NCI-H524 treated with DMSO at 0.1 percent for 48 hours (cell line): ENCODE results near the gene NBL1.

Experiments
- DNase-seq: peaks from one replicate; lab custom pipeline; 2025; lab: John Stamatoyannopoulos, UW

The NBL1 gene

DNA sequence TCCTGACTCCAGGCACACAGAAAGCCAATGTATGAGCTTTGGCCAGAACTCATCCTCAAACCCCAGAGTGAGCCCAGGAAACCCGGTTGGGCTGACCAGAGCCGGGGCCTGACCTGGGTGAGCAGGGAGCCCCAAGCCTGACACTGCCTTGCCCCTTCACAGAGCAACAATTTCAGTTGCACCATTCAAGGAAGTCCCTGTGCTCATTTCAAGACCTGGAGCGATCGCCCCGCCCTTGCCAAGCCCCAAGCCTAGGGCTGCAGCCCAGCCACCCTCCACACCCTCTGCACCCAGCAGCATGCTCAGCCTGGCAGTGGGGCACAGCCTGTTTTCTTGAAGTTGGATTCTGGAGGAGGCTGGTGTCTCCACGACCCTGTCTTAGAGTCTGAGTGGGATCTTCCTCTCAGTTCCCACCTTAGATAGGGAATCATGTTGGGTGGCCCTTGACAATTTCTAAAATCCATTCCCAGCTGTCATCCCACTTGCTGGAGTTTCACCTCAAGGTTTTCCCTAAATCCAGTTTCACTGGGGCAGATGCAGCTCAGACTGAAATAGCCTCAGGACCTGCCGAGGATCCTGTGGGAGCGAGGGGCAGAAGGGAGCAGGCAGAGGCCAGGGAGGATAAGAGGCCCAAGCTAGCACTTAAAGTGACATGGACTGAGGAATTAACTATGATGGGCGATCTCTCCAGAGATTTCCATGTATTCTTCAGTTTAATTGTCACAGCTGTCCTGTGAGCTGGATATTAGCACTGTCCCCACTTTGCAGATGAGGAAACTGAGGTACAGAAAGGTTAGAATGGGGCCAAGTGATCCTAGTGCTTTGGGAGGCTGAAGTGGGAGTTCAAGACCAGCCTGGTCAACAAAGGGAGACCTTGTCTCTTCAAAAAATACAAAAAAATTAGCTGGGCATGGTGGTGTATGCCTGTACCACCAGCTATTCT lies 2.5 kb downstream of the NBL1 start:
- no peak for DNase-seq

DNA sequence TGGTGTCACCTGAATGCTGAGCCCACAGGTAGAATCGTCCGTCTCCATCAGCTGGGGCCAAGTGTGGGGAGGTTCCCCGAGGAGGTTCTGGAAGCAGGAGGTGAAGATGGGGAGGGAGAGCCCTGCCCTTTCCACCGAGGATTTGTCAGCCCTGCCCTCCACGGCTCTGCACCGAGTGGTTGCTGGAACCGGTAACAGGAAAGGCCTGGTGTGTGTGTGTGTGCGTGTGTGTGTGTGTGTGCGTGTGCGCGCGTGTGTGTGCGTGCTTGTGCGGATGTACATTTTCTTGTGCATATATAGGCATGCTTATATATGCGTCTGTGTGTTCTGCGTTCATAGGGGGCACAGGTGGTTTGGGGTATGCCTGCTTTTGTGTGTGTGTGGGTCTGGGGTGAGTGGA lies 3.5 kb downstream of the NBL1 start:
- DNase-seq: no peak

DNA sequence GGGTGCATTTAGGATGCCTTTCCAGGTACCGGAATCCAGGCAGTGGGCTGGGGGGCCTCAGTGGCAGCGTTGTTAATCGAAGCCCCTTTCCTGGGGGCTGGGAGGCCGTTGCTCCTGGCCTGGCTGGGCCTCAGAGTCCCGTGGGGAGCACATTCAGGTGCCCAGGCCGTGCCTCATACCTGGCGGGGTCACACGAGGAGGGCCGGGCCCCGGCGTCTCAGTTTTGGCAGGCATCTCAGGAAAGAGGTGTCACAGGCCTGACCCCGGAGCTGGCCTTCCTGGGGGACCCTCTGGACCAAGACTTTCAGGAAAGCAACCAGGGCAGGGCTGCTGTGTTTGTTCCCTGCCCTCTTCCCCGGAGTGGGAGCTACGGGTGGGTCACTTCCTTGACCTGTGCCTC lies 4.1 kb downstream of the NBL1 start:
- DNase-seq: no peak

DNA sequence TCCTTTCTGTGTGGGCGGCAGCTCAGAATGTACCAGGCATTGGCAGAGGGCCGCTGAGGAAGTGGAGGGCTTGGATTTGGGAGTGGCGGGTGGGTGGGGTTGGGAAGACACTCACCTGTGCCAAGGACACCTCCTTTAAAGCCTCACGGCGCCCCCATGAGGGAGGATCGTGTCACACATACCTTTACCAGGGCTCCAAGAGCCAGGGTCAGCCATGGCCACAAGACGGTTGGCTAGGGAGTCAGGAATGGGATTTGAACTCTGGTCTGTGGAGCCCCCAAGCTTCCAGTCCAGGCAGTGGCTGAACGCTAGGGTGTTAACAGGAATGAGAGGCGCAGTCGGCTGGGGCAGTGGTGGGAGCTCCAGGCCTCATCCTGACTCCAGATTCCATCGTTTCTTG lies 4.6 kb downstream of the NBL1 start:
- DNase-seq: no peak

DNA sequence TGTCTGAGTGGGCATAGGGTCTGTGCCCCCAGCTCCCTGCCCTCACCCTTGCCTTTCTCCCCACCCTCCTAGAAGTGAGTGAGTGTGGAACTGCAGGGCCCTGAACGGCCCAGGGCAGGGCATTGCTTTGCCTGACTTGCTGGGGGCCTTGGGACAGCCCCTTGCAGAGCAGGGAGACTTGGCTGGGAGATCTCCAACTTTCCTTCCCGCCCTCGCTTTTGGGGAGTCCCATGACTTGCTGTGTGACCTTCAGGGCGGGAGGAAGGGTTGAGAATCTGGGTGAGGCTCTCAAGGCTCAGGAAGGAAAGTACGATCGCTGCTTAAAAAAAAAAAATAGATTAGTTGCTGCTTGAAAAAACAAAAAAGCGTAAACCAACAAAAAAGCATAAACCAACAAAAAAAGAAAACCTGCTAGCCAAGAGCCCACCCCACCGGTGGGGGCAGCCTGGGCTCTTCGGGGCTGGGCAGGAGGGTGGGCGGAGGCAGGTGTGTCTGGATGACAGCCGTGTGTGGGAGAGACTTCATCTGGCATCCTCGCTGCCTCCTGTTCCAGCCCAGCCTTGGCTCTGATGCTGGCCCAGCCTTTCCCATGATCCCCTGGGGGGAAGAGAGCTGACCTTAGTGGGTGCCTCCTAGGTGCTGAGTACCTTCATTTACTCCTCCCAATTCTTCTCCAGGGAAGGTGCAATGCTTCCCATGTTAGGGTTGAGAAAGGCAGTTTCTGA lies 6.5 kb downstream of the NBL1 start:
- DNase-seq: no peak

DNA sequence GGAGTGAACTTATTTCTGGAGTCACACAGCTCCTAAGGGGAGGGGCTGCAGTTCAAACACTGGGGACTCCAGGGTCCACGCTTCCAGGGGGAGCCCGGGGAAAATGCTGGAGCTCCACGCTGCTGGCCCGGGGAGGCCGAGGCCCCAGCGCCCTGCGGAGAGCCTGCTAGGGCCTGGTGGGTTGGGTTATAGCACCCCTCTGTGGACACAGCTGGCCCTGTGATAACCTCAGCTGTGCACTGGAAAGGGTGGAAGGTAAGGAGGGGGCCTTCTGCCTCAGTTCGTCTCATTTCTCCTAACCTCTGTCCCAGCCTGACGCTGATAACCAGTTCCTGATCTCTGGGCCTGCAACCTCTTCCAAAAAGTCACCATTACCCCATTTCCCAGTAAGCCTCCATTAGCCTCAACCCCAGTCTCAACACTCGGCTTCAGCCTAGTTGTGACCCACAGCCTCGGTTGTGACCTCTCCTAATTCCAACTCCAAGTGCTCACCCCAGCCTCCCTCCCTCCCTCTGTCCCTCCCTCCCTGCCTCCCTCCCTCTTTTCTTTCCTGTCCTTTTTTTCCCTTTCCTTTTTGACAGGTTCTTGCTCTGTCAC lies 7.1 kb downstream of the NBL1 start:
- DNase-seq: no peak

DNA sequence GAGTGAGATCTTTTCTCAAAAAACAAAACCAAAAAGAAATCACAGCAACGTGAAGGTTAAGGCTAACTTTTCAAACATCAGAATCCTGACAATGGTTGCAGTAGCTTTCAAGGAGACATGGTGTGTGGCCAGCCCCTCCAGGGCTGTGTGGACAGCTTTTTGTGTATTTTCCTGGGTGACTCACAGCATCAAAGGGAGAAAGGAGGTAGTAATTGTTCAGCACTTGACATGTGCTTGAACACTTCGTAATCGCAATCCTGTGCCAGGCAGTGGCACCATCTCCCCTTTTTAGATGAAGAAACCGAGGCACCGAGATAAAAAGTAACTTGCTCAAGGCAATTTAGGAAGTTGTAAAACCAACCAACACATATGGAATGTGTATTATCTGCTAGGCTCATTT lies 10.3 kb downstream of the NBL1 start:
- DNase-seq: no peak

DNA sequence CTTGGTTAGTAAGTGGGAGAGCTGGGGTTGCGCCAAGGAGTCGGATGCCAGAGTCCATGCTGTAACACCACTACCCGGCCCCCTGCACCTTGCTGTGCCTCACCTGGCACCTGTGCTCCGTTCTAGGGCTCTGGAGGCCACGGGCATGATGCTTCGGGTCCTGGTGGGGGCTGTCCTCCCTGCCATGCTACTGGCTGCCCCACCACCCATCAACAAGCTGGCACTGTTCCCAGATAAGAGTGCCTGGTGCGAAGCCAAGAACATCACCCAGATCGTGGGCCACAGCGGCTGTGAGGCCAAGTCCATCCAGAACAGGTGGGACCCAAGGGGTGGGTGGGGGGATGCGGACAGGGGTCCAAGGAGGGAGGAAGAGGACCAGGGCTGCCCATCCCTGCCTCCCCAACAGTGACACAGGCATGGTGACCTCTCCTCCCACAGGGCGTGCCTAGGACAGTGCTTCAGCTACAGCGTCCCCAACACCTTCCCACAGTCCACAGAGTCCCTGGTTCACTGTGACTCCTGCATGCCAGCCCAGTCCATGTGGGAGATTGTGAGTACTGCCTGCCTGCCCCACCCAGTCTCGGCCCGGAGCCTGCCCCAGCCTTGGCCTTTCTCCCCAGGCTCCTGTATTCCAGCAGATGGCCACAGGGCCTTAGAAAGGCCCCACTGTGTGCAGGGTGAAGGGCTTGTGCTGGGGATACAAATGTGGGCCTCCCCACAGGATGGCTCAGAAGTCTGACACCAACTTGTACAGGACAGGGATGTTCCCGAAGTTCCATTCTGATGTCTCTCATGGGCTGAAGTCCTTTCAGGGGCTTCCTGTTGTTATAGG lies 11.0 kb downstream of the NBL1 start:
- DNase-seq: no peak

DNA sequence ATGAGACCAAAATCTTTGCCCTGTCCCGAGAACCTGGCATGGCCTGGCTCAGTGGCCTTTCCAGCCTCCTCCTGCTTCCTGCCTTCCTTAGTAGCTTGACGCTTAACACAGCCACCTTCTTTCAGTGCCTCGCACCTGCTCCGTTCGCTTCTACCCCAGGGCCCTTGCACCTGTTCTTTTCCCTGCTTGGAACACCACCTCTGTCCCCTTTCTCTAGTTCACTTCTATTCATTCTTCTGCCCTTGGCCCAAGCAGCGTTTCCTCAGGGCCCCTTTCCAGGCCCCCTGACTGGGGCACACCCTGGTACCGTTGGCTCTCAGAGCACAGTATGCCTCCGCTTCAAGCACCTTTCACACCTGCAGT lies 11.6 kb downstream of the NBL1 start:
- DNase-seq: no peak

DNA sequence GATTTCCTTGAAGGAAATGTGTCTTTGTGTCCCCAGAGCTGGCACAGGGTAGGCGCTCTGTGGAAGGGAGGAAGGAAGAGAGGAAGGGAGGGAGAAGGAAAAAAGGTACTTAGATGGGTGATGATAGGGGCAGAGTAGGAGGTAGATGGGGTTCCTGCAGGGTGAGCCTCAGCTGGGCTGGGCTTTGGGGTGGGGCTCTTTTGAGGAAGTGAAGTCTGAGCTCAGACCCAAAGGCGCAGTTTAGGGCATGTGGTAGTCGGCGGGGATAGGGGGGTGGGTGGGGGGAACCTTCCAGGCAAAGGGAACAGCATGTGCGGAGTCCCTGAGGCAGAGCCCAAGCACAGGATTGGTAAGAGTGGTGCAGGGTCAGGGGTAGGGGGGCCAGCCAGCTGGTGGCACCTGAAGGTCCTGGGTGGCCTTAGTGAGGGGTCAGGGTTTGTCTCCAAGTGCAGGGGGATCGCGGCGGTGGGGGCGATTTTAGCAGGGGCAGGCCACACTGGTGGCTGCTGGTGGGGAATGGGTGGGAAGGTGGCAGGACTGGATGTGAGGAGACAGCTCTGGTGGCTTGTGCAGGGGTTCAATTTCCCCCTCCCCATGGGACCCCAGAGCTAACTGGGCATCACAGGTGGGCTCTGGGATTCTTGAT lies 12.1 kb downstream of the NBL1 start:
- no peak for DNase-seq

DNA sequence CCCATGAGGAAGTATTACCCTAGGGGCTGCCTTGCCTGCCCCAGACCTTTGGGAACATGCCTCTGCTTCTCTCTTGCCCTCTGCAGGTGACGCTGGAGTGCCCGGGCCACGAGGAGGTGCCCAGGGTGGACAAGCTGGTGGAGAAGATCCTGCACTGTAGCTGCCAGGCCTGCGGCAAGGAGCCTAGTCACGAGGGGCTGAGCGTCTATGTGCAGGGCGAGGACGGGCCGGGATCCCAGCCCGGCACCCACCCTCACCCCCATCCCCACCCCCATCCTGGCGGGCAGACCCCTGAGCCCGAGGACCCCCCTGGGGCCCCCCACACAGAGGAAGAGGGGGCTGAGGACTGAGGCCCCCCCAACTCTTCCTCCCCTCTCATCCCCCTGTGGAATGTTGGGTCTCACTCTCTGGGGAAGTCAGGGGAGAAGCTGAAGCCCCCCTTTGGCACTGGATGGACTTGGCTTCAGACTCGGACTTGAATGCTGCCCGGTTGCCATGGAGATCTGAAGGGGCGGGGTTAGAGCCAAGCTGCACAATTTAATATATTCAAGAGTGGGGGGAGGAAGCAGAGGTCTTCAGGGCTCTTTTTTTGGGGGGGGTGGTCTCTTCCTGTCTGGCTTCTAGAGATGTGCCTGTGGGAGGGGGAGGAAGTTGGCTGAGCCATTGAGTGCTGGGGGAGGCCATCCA lies 12.8 kb downstream of the NBL1 start:
- no peak for DNase-seq

DNA sequence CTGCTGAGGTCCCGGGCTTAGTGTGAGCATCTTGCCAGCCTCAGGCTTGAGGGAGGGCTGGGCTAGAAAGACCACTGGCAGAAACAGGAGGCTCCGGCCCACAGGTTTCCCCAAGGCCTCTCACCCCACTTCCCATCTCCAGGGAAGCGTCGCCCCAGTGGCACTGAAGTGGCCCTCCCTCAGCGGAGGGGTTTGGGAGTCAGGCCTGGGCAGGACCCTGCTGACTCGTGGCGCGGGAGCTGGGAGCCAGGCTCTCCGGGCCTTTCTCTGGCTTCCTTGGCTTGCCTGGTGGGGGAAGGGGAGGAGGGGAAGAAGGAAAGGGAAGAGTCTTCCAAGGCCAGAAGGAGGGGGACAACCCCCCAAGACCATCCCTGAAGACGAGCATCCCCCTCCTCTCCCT lies 13.4 kb downstream of the NBL1 start:
- DNase-seq: no peak

DNA sequence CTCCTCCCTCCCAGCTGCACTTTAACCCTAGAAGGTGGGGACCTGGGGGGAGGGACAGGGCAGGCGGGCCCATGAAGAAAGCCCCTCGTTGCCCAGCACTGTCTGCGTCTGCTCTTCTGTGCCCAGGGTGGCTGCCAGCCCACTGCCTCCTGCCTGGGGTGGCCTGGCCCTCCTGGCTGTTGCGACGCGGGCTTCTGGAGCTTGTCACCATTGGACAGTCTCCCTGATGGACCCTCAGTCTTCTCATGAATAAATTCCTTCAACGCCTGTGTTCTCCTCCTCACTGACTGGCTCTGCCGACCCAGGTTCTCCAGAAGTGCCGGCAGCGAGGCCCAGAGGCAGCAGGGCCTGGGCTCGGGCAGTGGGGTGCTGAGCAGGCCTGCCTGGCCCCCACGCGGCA lies 14.1 kb downstream of the NBL1 start:
- DNase-seq: no peak

DNA sequence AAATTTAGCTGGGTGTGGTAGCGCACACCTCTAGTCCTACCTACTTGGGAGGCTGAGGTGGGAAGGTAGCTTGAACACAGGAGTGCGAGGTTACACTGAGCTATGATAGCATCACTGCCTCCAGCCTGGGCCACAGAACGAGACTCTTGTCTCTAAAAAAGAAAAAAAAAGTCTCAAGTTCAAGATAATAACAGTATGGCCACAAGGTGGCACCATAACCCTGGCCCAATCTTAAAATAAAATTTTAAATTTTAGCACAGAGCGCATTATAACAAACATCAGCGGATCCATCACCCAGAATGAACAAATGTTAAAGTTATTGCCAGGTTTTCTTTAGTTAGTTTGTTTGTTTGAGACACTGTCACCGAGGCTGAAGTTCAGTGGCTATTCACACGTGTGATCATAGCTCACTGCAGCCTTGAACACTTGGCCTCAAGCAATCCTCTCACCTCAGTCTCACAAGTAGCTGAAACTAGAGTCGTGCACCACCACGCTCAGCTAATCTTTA lies 17.7 kb downstream of the NBL1 start:
- no peak for DNase-seq

DNA sequence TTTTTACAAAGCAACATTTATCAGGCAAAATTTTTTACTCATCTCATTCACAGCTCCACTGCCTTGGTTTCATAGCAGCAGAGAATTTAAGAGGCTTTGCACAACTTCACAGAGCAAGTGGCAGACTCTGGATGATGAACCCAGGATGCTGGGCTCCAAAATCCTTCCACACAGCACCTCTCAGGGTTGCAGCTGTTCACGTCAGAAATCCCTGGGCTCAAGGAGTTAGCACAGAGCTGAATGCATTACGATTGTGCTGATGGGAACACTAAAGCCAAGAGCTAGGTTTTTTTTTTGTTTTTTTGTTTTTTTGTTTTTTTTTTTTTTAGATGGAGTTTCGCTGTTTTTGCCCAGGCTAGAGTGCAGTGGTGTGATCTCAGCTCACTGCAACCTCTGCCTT lies 18.2 kb downstream of the NBL1 start:
- no peak for DNase-seq

DNA sequence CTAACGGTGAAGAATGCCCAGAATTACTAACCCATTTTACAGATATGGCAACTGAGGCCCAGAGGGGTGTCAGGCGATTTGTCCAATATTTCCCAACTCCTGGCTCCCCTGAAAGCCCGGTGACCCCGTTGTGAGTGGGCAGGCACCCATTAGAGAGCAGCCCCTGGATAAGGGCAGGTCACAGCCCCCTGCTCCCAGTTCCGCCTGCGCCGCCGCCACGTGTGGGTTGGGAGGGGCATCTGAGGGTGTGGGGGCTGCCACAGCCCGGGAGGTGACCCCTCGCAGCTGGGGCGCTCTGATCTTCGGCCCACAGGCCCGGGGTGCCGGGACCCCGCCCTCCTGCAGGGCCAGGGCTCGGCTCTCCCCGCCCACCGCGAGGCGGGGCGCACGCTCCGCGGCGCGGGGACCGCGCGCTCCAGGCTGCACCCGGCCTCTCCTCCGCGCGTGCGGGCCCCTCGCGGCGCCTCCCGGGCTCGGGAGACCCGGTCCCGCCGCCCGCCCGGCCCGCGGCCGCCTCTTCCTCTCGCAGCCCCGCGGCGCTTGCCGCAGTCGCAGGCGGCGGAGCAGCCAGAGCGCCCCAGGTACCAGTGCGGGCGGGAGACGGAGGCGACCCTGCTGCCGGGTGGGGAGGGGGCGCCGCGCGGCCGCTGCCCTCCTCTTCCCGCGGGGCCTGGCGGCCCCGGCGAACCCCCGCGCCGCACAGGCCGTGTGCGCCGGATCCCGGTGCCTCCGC lies 20.5 kb downstream of the NBL1 start, which contains the start of gene HTR6:
Gene HTR6 (plus strand): TSS at position 423 of the 733 bp plus-strand sequence. CDS start 879 bp downstream, outside the sequence.
- DNase-seq: no peak

DNA sequence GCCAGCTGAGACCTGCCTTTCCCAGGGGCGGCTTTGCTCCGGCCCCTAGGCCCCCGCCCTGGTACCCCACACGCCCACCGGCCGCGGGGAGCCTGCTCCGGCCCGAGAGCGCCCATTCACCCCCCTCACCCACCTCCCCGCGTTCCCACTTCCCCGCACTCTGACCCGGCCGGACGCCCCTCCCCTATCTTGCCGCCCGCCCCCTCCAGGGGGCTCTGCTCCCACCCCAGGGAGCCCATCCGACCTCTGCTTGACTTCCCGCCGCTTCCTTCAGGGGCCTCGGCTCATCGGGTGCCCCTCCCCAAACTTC lies 21.0 kb downstream of the NBL1 start:
- no peak for DNase-seq

DNA sequence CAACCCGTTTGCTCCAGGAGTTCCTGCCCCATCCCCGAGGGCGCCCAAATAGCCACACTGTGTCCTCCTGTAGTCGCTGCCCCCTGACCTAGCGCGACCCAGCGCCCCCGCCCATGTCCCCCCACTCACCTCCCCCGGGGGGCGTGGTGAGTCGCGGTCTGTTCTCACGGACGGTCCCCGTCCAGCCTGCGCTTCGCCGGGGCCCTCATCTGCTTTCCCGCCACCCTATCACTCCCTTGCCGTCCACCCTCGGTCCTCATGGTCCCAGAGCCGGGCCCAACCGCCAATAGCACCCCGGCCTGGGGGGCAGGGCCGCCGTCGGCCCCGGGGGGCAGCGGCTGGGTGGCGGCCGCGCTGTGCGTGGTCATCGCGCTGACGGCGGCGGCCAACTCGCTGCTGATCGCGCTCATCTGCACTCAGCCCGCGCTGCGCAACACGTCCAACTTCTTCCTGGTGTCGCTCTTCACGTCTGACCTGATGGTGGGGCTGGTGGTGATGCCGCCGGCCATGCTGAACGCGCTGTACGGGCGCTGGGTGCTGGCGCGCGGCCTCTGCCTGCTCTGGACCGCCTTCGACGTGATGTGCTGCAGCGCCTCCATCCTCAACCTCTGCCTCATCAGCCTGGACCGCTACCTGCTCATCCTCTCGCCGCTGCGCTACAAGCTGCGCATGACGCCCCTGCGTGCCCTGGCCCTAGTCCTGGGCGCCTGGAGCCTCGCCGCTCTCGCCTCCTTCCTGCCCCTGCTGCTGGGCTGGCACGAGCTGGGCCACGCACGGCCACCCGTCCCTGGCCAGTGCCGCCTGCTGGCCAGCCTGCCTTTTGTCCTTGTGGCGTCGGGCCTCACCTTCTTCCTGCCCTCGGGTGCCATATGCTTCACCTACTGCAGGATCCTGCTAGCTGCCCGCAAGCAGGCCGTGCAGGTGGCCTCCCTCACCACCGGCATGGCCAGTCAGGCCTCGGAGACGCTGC lies 21.7 kb downstream of the NBL1 start:
- DNase-seq: no peak

DNA sequence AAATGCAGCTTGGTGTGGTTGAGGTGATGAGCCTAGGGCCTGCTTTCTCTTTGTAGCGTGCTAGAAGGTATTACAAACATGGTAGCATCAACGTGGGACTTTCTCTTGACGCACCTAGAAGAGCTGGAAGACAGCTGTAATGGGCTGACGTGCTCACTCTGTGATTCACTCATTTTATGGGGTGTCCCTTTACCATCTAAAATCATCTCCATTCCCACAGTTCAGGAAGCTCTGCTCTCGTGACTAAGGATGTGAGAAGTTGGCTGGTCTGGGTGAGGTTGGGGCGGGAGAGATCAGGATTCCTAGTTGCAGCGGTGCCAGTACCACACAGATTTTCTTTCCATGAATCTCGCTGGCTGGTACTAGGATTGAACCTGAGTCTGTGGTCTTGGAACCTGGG lies 24.8 kb downstream of the NBL1 start:
- DNase-seq: no peak
